H1 (cell line): ENCODE measurements around the gene ADGRB2. TPM values are rescaled to one million over a fixed set of nuclear protein-coding genes. Genes with fewer than 3 reads are reported as not detected.

Source experiments
- SUZ12 ChIP-seq: fragments of 200-600 bp; sonication (generic); IDR thresholded peaks from 2 replicates; pipeline ENCODE4 v1.6.1; 2012; ENCODE audit warnings: mild to moderate bottlenecking, inconsistent platforms, low read length, moderate library complexity, mixed read lengths
- polyA plus RNA-seq, 7 experiments: library from polyadenylated mRNA; depleted of rRNA in 3 of 7; stranded (reverse) in 5 of 7; unstranded in 2 of 7; fragments of >200 nt in 5 of 7; fragments of 200-250 nt in 2 of 7; gene quantifications; 1 replicate in 5 of 7; 2 replicates in 1 of 7; 4 replicates in 1 of 7; pipeline versions ENCODE4 v1.2.1 to v1.2.3, GENCODE V29; 2011 to 2013; ENCODE audit warnings: missing spikeins in 2 of 7, mixed read lengths in 2 of 7
- total RNA-seq: library from RNA; stranded (reverse); fragmentation: NEBNext Ultra II Directional; extraction: Animal tissue kit (Norgen Biotek cat#: 25700); gene quantifications from 2 replicates; pipeline ENCODE4 v1.2.1, GENCODE V29; 2021

ADGRB2 gene
- total and polyA plus RNA-seq, 2 of the 8 experiments (the other 6 are each of a cell fraction or from before 2014, with no cell fraction given), result 15.6 to 26.2 TPM

GRCh38 chr1:31773861-31774260 is 9.7 kb upstream of the ADGRB2 start (continued):
- no peak for TF ChIP-seq SUZ12
